ENCODE data around the gene SYT2. TPM values are rescaled to one million over a fixed set of nuclear protein-coding genes. Genes with fewer than 3 reads are reported as not detected.

Gene SYT2
- total and polyA plus RNA-seq, 4 donors, result 0.01 to 0.23 (median 0.03) TPM

- Histone ChIP-seq H3K36me3 (ENCODE audit: control insufficient read depth in 4 of 4, insufficient read depth in 4 of 4, low read length in 4 of 4) (no peaks in the 10 kb centered on the region), H3K9me3 (ENCODE audit: control insufficient read depth in 4 of 4, insufficient read depth in 3 of 4, low read length in 3 of 4) (peaks cover 0 to 2% (median 0%) of the 10 kb centered on the region in 4 donors), H3K27ac (ENCODE audit: low read depth in 1 of 2, low read length in 1 of 2) (no peak overlapping the region), H3K9ac (ENCODE audit: insufficient read depth in 1 of 2, low read length in 2 of 2) (no peak overlapping the region), H3K27me3 (ENCODE audit: control insufficient read depth in 3 of 3, insufficient read depth in 3 of 3, low read length in 2 of 3) (peaks cover 3 to 10% (median 8%) of the 10 kb centered on the region in 3 donors), H3K4me1 (ENCODE audit: control insufficient read depth in 5 of 5, insufficient read depth in 5 of 5, low read length in 5 of 5) (peaks cover 0 to 10% (median 3%) of the 10 kb centered on the region in 5 donors), H3K4me3 (no peak overlapping the region)
- ATAC-seq (ENCODE audit: insufficient read depth, low FRiP score) (no peak), DNase-seq (no peak)
- WGBS, 2 donors, result 75 to 90% methylated on average over 2 of the region's 2 CpGs
- no peak for TF ChIP-seq CTCF (IDR thresholded peaks at IDR 0.05; ENCODE audit: control extremely low read depth, extremely low read depth)
Observed at GRCh38 chr1:202648605-202649226, 61.5 kb downstream of the SYT2 start.

- H3K9ac ChIP-seq (ENCODE audit: insufficient read depth in 1 of 2, low read length in 2 of 2), result no peak overlapping the region
- peaks cover 0 to under 1% (median 0%) of the 10 kb centered on the region in 4 donors for H3K9me3 ChIP-seq (ENCODE audit: control insufficient read depth in 4 of 4, insufficient read depth in 3 of 4, low read length in 3 of 4)
- no peak overlapping the region for H3K4me3 ChIP-seq
- no peak for DNase-seq
- WGBS, 2 donors, result 36 to 50% methylated on average over 6 of the region's 6 CpGs
- ATAC-seq (ENCODE audit: insufficient read depth, low FRiP score), result no peak
- H3K4me1 ChIP-seq (ENCODE audit: control insufficient read depth in 5 of 5, insufficient read depth in 5 of 5, low read length in 5 of 5), result peaks cover 0 to 22% (median 4%) of the 10 kb centered on the region in 5 donors
- H3K27ac ChIP-seq (ENCODE audit: low read depth in 1 of 2, low read length in 1 of 2), result no peak overlapping the region
- no peaks in the 10 kb centered on the region for H3K36me3 ChIP-seq (ENCODE audit: control insufficient read depth in 4 of 4, insufficient read depth in 4 of 4, low read length in 4 of 4)
- TF ChIP-seq CTCF (IDR thresholded peaks at IDR 0.05; ENCODE audit: control extremely low read depth, extremely low read depth), result no peak
- peaks cover 3 to 18% (median 13%) of the 10 kb centered on the region in 3 donors for H3K27me3 ChIP-seq (ENCODE audit: control insufficient read depth in 3 of 3, insufficient read depth in 3 of 3, low read length in 2 of 3)
Observed at GRCh38 chr1:202645097-202645476, 65.2 kb downstream of the SYT2 start.

GRCh38 chr1:202644219-202645096 lies 65.8 kb downstream of the SYT2 start:
- ATAC-seq (ENCODE audit: insufficient read depth, low FRiP score) (no peak), DNase-seq (no peak)
- Histone ChIP-seq H3K4me3 (no peak overlapping the region), H3K9ac (ENCODE audit: insufficient read depth in 1 of 2, low read length in 2 of 2) (no peak overlapping the region), H3K27ac (ENCODE audit: low read depth in 1 of 2, low read length in 1 of 2) (no peak overlapping the region), H3K4me1 (ENCODE audit: control insufficient read depth in 5 of 5, insufficient read depth in 5 of 5, low read length in 5 of 5) (peaks cover 0 to 24% (median 4%) of the 10 kb centered on the region in 5 donors), H3K36me3 (ENCODE audit: control insufficient read depth in 4 of 4, insufficient read depth in 4 of 4, low read length in 4 of 4) (no peaks in the 10 kb centered on the region), H3K9me3 (ENCODE audit: control insufficient read depth in 4 of 4, insufficient read depth in 3 of 4, low read length in 3 of 4) (no peaks in the 10 kb centered on the region), H3K27me3 (ENCODE audit: control insufficient read depth in 3 of 3, insufficient read depth in 3 of 3, low read length in 2 of 3) (peaks cover 3 to 18% (median 13%) of the 10 kb centered on the region in 3 donors)
- 16% methylated on average over 22 of the region's 22 CpGs for WGBS, 2 donors
- TF ChIP-seq CTCF (IDR thresholded peaks at IDR 0.05; ENCODE audit: control extremely low read depth, extremely low read depth), result no peak

All from lung (tissue), 12 donors.